ENCODE results near the gene HEPHL1. TPM values are rescaled to one million over a fixed set of nuclear protein-coding genes. Genes with fewer than 3 reads are reported as not detected.

Gene HEPHL1
- total RNA-seq, 1 donor from 2014 or later: not detected

Other genes starting within 250 kb of the HEPHL1 start
- 37.0 and 40.0 TPM in 2 replicates for gene MED17, start 237.1 kb upstream of the HEPHL1 start, total RNA-seq
- 0.19 and 0.45 TPM in 2 replicates for gene VSTM5, start 170.7 kb upstream of the HEPHL1 start, total RNA-seq
- 42.1 and 46.8 TPM in 2 replicates for gene PANX1, start 107.5 kb downstream of the HEPHL1 start, total RNA-seq